ENCODE results near the gene R3HDM4.

Gene R3HDM4

GRCh38 chr19:888581-889385 is 24.2 kb downstream of the R3HDM4 start:
- H2BK5ac ChIP-seq (ENCODE audit: low read length): peak overlapping the region; percentile 53
- DNase-seq (ENCODE audit: low spot score): no peak

GRCh38 chr19:887599-887998 is 25.4 kb downstream of the R3HDM4 start:
- no peak overlapping the region for H3K27ac ChIP-seq (replicated peaks; ENCODE audit: low read length)
- WGBS, 2 donors (ENCODE audit: extremely low coverage in 2 of 2, insufficient read length in 2 of 2, insufficient replicate concordance in 1 of 2): no CpG with 5 or more reads among the region's 10 CpGs
- DNase-seq (ENCODE audit: low spot score): no peak
- no peak overlapping the region for H3K4me2 ChIP-seq (ENCODE audit: insufficient read depth, low read length, poor library complexity, severe bottlenecking)
- H4K8ac ChIP-seq (ENCODE audit: low read depth, low read length): no peak overlapping the region
- no peak overlapping the region for H2BK120ac ChIP-seq (ENCODE audit: low read depth, low read length)
- H3K23ac ChIP-seq (ENCODE audit: low read depth, low read length, poor library complexity): no peak overlapping the region
- peaks cover 19% of the 10 kb centered on the region for H3K79me1 ChIP-seq (ENCODE audit: low read depth, low read length)
- no peak overlapping the region for H3K18ac ChIP-seq (ENCODE audit: low read length)
- H2AK5ac ChIP-seq (ENCODE audit: low read depth, low read length): no peak overlapping the region
- H3K27me3 ChIP-seq (ENCODE audit: control insufficient read depth in 3 of 3, insufficient read depth in 3 of 3, low read depth in 1 of 3, low read length in 3 of 3): no peaks in the 10 kb centered on the region
- H3K14ac ChIP-seq (ENCODE audit: low read length): no peak overlapping the region
- H4K91ac ChIP-seq (ENCODE audit: low read depth, low read length, poor library complexity): no peak overlapping the region
- no peak overlapping the region for H3K4me3 ChIP-seq (ENCODE audit: low read length in 2 of 2)
- H3K36me3 ChIP-seq (replicated peaks in 1 of 2; ENCODE audit: control insufficient read depth in 2 of 2, insufficient read depth in 2 of 2, low read length in 2 of 2): peaks cover 43 to 80% of the 10 kb centered on the region in 2 donors
- no peak overlapping the region for H2AFZ ChIP-seq (ENCODE audit: low read length)
- no peaks in the 10 kb centered on the region for H3K4me1 ChIP-seq (ENCODE audit: control insufficient read depth in 2 of 2, insufficient read depth in 1 of 2, low read depth in 1 of 2, low read length in 2 of 2)
- peaks cover 0 to 2% of the 10 kb centered on the region in 2 donors for H3K9me3 ChIP-seq (replicated peaks in 1 of 2; ENCODE audit: control insufficient read depth in 2 of 2, insufficient read depth in 1 of 2, low read depth in 1 of 2, low read length in 2 of 2)
- no peak overlapping the region for H2BK12ac ChIP-seq (ENCODE audit: low read length)
- H2BK5ac ChIP-seq (ENCODE audit: low read length): no peak overlapping the region
- H2BK15ac ChIP-seq (ENCODE audit: low read length): no peak overlapping the region
- no peak overlapping the region for H3K4ac ChIP-seq (ENCODE audit: low read length)
- H3K9ac ChIP-seq (ENCODE audit: low read depth, low read length, poor library complexity): no peak overlapping the region

More at GRCh38 chr19:888581-889385, 24.2 kb downstream of the R3HDM4 start:
- no peak overlapping the region for H2BK12ac ChIP-seq (ENCODE audit: low read length)
- H3K36me3 ChIP-seq (replicated peaks in 1 of 2; ENCODE audit: control insufficient read depth in 2 of 2, insufficient read depth in 2 of 2, low read length in 2 of 2): peaks cover 33 to 70% of the 10 kb centered on the region in 2 donors
- no peak overlapping the region for H3K23ac ChIP-seq (ENCODE audit: low read depth, low read length, poor library complexity)
- H3K27ac ChIP-seq (replicated peaks; ENCODE audit: low read length): no peak overlapping the region
- no peak overlapping the region for H2AK5ac ChIP-seq (ENCODE audit: low read depth, low read length)
- H3K4me1 ChIP-seq (ENCODE audit: control insufficient read depth in 2 of 2, insufficient read depth in 1 of 2, low read depth in 1 of 2, low read length in 2 of 2): no peaks in the 10 kb centered on the region
- no CpG with 5 or more reads among the region's 30 CpGs for WGBS, 2 donors (ENCODE audit: extremely low coverage in 2 of 2, insufficient read length in 2 of 2, insufficient replicate concordance in 1 of 2)
- no peak overlapping the region for H3K4me3 ChIP-seq (ENCODE audit: low read length in 2 of 2)
- H2BK120ac ChIP-seq (ENCODE audit: low read depth, low read length): no peak overlapping the region
- H3K9ac ChIP-seq (ENCODE audit: low read depth, low read length, poor library complexity): peak overlapping the region; percentile 21
- peaks cover 16% of the 10 kb centered on the region for H3K79me1 ChIP-seq (ENCODE audit: low read depth, low read length)
- H3K14ac ChIP-seq (ENCODE audit: low read length): no peak overlapping the region
- no peak overlapping the region for H3K4ac ChIP-seq (ENCODE audit: low read length)
- H3K27me3 ChIP-seq (ENCODE audit: control insufficient read depth in 3 of 3, insufficient read depth in 3 of 3, low read depth in 1 of 3, low read length in 3 of 3): no peaks in the 10 kb centered on the region
- no peak overlapping the region for H2AFZ ChIP-seq (ENCODE audit: low read length)
- H3K9me3 ChIP-seq (replicated peaks in 1 of 2; ENCODE audit: control insufficient read depth in 2 of 2, insufficient read depth in 1 of 2, low read depth in 1 of 2, low read length in 2 of 2): peaks cover 0 to 2% of the 10 kb centered on the region in 2 donors
- H3K4me2 ChIP-seq (ENCODE audit: insufficient read depth, low read length, poor library complexity, severe bottlenecking): no peak overlapping the region
- H2BK15ac ChIP-seq (ENCODE audit: low read length): no peak overlapping the region
- H4K8ac ChIP-seq (ENCODE audit: low read depth, low read length): no peak overlapping the region
- no peak overlapping the region for H3K18ac ChIP-seq (ENCODE audit: low read length)
- H4K91ac ChIP-seq (ENCODE audit: low read depth, low read length, poor library complexity): no peak overlapping the region

GRCh38 chr19:887072-887471 is 25.9 kb downstream of the R3HDM4 start:
- no peak overlapping the region for H3K4me2 ChIP-seq (ENCODE audit: insufficient read depth, low read length, poor library complexity, severe bottlenecking)
- H3K79me1 ChIP-seq (ENCODE audit: low read depth, low read length): peaks cover 19% of the 10 kb centered on the region
- H2AK5ac ChIP-seq (ENCODE audit: low read depth, low read length): no peak overlapping the region
- H2BK12ac ChIP-seq (ENCODE audit: low read length): no peak overlapping the region
- no peak overlapping the region for H3K23ac ChIP-seq (ENCODE audit: low read depth, low read length, poor library complexity)
- H4K8ac ChIP-seq (ENCODE audit: low read depth, low read length): no peak overlapping the region
- peaks cover 48 to 86% of the 10 kb centered on the region in 2 donors for H3K36me3 ChIP-seq (replicated peaks in 1 of 2; ENCODE audit: control insufficient read depth in 2 of 2, insufficient read depth in 2 of 2, low read length in 2 of 2)
- no peak overlapping the region for H3K4me3 ChIP-seq (ENCODE audit: low read length in 2 of 2)
- H4K91ac ChIP-seq (ENCODE audit: low read depth, low read length, poor library complexity): no peak overlapping the region
- DNase-seq (ENCODE audit: low spot score): no peak
- H3K4ac ChIP-seq (ENCODE audit: low read length): no peak overlapping the region
- peaks cover 0 to 2% of the 10 kb centered on the region in 2 donors for H3K9me3 ChIP-seq (replicated peaks in 1 of 2; ENCODE audit: control insufficient read depth in 2 of 2, insufficient read depth in 1 of 2, low read depth in 1 of 2, low read length in 2 of 2)
- no peak overlapping the region for H3K9ac ChIP-seq (ENCODE audit: low read depth, low read length, poor library complexity)
- no peak overlapping the region for H2BK15ac ChIP-seq (ENCODE audit: low read length)
- H3K27me3 ChIP-seq (ENCODE audit: control insufficient read depth in 3 of 3, insufficient read depth in 3 of 3, low read depth in 1 of 3, low read length in 3 of 3): no peaks in the 10 kb centered on the region
- no peaks in the 10 kb centered on the region for H3K4me1 ChIP-seq (ENCODE audit: control insufficient read depth in 2 of 2, insufficient read depth in 1 of 2, low read depth in 1 of 2, low read length in 2 of 2)
- H2AFZ ChIP-seq (ENCODE audit: low read length): no peak overlapping the region
- H3K14ac ChIP-seq (ENCODE audit: low read length): no peak overlapping the region
- H3K18ac ChIP-seq (ENCODE audit: low read length): no peak overlapping the region
- H2BK120ac ChIP-seq (ENCODE audit: low read depth, low read length): no peak overlapping the region
- no peak overlapping the region for H2BK5ac ChIP-seq (ENCODE audit: low read length)
- H3K27ac ChIP-seq (replicated peaks; ENCODE audit: low read length): no peak overlapping the region
- no CpG with 5 or more reads among the region's 16 CpGs for WGBS, 2 donors (ENCODE audit: extremely low coverage in 2 of 2, insufficient read length in 2 of 2, insufficient replicate concordance in 1 of 2)

DNA sequence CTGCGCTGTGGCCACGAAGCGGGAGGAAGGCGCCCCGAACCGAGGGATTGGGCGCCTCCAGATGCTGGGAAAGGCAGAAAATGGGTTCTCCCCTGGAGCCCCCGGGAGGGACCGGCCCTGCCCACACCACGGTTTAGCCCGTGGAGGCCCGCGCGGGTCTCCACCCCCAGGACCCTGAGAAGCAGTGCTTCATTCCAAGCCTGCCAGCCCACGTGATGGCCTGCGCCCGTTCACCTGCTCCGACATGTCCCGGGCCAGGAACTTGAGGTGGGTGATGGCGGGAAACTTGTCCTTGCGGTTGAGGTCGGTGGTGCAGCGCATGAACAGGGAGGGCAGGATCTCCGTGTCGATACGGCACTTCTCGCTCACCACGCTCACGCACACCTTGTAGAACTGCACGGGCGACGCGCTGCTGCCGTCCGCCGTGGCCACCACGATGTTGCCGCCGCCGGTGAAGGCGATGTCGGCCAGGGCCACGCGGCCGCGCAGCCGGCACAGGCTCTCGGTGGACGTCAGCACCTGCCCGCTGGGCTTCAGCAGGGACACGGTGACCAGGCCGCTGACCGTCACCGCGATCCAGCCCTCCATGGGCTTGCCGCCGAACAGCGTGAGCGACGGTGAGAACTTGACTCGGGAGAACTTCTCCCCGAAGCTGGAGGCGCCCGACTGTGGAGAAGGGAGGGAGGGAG is 27.3 kb downstream of the R3HDM4 start:
- Histone ChIP-seq H2BK15ac (ENCODE audit: low read length) (no peak overlapping the region), H4K8ac (ENCODE audit: low read depth, low read length) (no peak overlapping the region), H2BK120ac (ENCODE audit: low read depth, low read length) (no peak overlapping the region), H2BK5ac (ENCODE audit: low read length) (peak overlapping the region; percentile 75), H2AFZ (ENCODE audit: low read length) (no peak overlapping the region), H3K79me1 (ENCODE audit: low read depth, low read length) (peaks cover 13% of the 10 kb centered on the region), H3K9me3 (replicated peaks in 1 of 2; ENCODE audit: control insufficient read depth in 2 of 2, insufficient read depth in 1 of 2, low read depth in 1 of 2, low read length in 2 of 2) (peaks cover 0 to 8% of the 10 kb centered on the region in 2 donors), H3K4me1 (ENCODE audit: control insufficient read depth in 2 of 2, insufficient read depth in 1 of 2, low read depth in 1 of 2, low read length in 2 of 2) (no peaks in the 10 kb centered on the region), H3K18ac (ENCODE audit: low read length) (no peak overlapping the region), H3K4ac (ENCODE audit: low read length) (peak overlapping the region; percentile 53), H3K27ac (replicated peaks; ENCODE audit: low read length) (no peak overlapping the region), H3K23ac (ENCODE audit: low read depth, low read length, poor library complexity) (peak overlapping the region; percentile 31), H3K4me3 (ENCODE audit: low read length in 2 of 2) (no peak overlapping the region), H3K36me3 (replicated peaks in 1 of 2; ENCODE audit: control insufficient read depth in 2 of 2, insufficient read depth in 2 of 2, low read length in 2 of 2) (peaks cover 60 to 94% of the 10 kb centered on the region in 2 donors), H2AK5ac (ENCODE audit: low read depth, low read length) (no peak overlapping the region), H3K9ac (ENCODE audit: low read depth, low read length, poor library complexity) (no peak overlapping the region), H2BK12ac (ENCODE audit: low read length) (no peak overlapping the region), H3K4me2 (ENCODE audit: insufficient read depth, low read length, poor library complexity, severe bottlenecking) (no peak overlapping the region), H3K27me3 (ENCODE audit: control insufficient read depth in 3 of 3, insufficient read depth in 3 of 3, low read depth in 1 of 3, low read length in 3 of 3) (no peaks in the 10 kb centered on the region), H4K91ac (ENCODE audit: low read depth, low read length, poor library complexity) (peak overlapping the region; percentile 64), H3K14ac (ENCODE audit: low read length) (peak overlapping the region; percentile 56)
- no CpG with 5 or more reads among the region's 64 CpGs for WGBS, 2 donors (ENCODE audit: extremely low coverage in 2 of 2, insufficient read length in 2 of 2, insufficient replicate concordance in 1 of 2)
- DNase-seq (ENCODE audit: low spot score): no peak
